Tibial nerve (tissue), 4 donors: Measurements from ENCODE around the gene SLC5A5. TPM values are rescaled to one million over a fixed set of nuclear protein-coding genes. Genes with fewer than 3 reads are reported as not detected.
A peak's percentile ranks its signal among the peaks of the same experiment; 100 is the strongest.

ENCODE experiments used
- DNase-seq, 2 donors: peaks; one replicate each; pipeline ENCODE4 v3.0.0-alpha.2; 2019; ENCODE audit warnings: low spot score in 2 of 2
- H3K27ac ChIP-seq, 4 donors: fragments of 200-600 bp; sonication (generic) in 3 of 4; one replicate each; pipeline ENCODE4 v1.5.1; 2017 to 2019; ENCODE audit warnings: mild to moderate bottlenecking in 1 of 4
- H3K27me3 ChIP-seq, 2 donors: fragments of 200-600 bp; sonication (generic) in 1 of 2; one replicate each; pipeline versions ENCODE4 v1.5.1 to v1.6.0; 2017 to 2019
- H3K36me3 ChIP-seq, 3 donors: fragments of 200-600 bp; sonication (generic); one replicate each; pipeline ENCODE4 v1.5.1; 2018 to 2019
- H3K4me1 ChIP-seq, 4 donors: fragments of 200-600 bp; sonication (generic) in 3 of 4; one replicate each; pipeline ENCODE4 v1.5.1; 2017 to 2019
- H3K4me3 ChIP-seq, 4 donors: fragments of 200-600 bp; sonication (generic) in 3 of 4; one replicate each; pipeline ENCODE4 v1.5.1; 2017 to 2019; ENCODE audit warnings: mild to moderate bottlenecking in 1 of 4, moderate library complexity in 1 of 4
- H3K9me3 ChIP-seq, 4 donors: fragments of 200-600 bp; sonication (generic) in 3 of 4; one replicate each; pipeline ENCODE4 v1.5.1; 2017 to 2019
- EP300 ChIP-seq, 2 donors: sonication (generic); formaldehyde crosslinking; IDR thresholded peaks; one replicate each; pipeline ENCODE4 v1.6.1; 2017; ENCODE audit warnings: antibody characterized with exemption in 2 of 2, mild to moderate bottlenecking in 1 of 2
- POLR2A ChIP-seq, 2 donors: fragments of 450-650 bp; IDR thresholded peaks; one replicate each; pipeline ENCODE4 v1.6.1; 2017; ENCODE audit warnings: antibody characterized with exemption in 2 of 2, mild to moderate bottlenecking in 2 of 2, moderate library complexity in 2 of 2
- WGBS, 2 donors: methylation state at CpG; one replicate each; pipeline ENCODE4 v1.1.5; 2018; 5-methylcytosine and 5-hydroxymethylcytosine counted together
- total RNA-seq, 4 donors: library from RNA; depleted of rRNA; stranded (reverse); fragments of >200 nt; gene quantifications; one replicate each; pipeline ENCODE4 v1.1.0, GENCODE V29; 2016
- TF ChIP-seq, protein P1 (sequence below), 5 experiments: fragments of 200-600 bp in 3 of 5; fragments of 450-650 bp in 2 of 5; sonication (generic) in 3 of 5; IDR thresholded peaks; one replicate each; pipeline ENCODE4 v1.5.1; 2016 to 2019; ENCODE audit warnings: antibody characterized with exemption in 5 of 5, mild to moderate bottlenecking in 3 of 5, moderate library complexity in 2 of 5

Gene SLC5A5
- total RNA-seq, 4 donors from 2014 or later: not detected

DNA sequence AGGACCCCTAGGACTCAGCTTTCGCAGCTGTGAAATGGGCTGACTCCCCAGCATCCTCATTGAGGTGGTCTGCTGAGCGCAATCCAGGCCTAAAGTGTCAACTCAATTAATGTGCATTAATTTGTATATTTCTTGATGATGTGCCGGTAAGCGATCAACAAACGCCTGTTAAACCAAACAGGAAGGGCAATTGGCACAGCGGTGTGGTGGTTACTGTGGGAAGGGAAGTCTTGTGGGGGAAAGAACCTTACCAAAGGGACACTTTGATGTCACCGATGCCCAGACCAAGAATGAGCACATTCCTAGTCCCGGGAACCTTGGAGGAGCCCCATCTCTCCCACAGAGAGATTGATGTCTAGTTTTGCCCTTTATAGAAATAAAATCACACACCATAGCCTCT is 25.6 kb upstream of the SLC5A5 start:
- Histone ChIP-seq H3K4me3 (no peak overlapping the region), H3K4me1 (peaks cover 0 to 30% (median 13%) of the 10 kb centered on the region in 4 donors), H3K36me3 (no peaks in the 10 kb centered on the region), H3K27ac (no peak overlapping the region), H3K27me3 (peaks cover 0 to 42% of the 10 kb centered on the region in 2 donors), H3K9me3 (no peaks in the 10 kb centered on the region)
- 76 to 85% methylated on average over 8 of the region's 8 CpGs for WGBS, 2 donors
- TF ChIP-seq POLR2A (IDR thresholded peaks at IDR 0.05) (no peak), EP300 (IDR thresholded peaks at IDR 0.05) (no peak)
- TF ChIP-seq, protein P1, sequence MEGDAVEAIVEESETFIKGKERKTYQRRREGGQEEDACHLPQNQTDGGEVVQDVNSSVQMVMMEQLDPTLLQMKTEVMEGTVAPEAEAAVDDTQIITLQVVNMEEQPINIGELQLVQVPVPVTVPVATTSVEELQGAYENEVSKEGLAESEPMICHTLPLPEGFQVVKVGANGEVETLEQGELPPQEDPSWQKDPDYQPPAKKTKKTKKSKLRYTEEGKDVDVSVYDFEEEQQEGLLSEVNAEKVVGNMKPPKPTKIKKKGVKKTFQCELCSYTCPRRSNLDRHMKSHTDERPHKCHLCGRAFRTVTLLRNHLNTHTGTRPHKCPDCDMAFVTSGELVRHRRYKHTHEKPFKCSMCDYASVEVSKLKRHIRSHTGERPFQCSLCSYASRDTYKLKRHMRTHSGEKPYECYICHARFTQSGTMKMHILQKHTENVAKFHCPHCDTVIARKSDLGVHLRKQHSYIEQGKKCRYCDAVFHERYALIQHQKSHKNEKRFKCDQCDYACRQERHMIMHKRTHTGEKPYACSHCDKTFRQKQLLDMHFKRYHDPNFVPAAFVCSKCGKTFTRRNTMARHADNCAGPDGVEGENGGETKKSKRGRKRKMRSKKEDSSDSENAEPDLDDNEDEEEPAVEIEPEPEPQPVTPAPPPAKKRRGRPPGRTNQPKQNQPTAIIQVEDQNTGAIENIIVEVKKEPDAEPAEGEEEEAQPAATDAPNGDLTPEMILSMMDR (IDR thresholded peaks at IDR 0.05): no peak
- DNase-seq: no peak

DNA sequence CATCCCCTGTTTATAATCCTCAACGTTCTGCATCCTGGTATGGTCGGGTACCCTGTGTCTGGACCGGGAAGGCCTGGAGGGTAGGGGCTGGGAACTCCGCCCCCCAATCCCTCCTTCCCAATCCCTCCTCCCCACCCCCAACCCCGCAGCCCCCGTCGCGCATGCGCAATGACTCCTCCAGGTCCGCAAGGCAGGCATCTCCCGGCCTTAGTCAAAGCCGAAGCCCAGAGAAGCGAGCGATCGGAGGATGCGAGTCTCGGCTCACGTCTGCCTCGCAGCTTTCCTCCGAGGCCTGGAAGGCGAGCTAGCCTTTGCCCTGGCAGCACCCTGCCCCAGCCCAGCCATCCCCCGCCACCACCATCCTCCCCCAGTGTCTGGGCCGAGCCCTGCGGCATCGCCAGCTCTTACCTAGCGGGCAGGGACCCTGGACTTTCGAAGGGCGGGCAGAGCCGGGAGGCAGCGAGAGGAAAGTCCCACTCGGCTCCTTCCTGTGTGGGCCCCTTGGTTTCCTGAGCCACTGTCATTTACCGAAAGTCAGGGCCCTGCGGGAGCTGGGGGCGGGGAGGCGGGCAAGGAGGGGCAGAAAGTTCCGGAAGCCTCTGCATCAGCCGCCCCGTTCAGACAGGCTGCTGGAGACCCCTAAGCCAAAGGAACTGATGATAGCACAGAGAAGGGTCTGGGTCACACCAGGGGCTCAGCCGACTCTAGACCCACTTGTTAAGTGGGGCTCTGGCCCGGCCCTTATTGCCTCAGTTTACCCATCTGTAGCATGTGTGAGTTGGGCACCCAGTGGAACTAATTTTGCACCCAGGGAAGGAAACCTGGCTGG is 24.0 kb upstream of the SLC5A5 start, which contains the start of gene JAK3:
Gene JAK3, minus strand, starts transcription at position 445 of the 829 bp plus-strand sequence. CDS start 3,565 bp downstream, outside the sequence.
- Histone ChIP-seq H3K4me3 (peak within 1 kb of the TSS; percentile 21 to 51 (median 42)), H3K36me3 (no peaks in the 10 kb centered on the region), H3K9me3 (no peaks in the 10 kb centered on the region), H3K4me1 (peaks cover 0 to 20% (median 7%) of the 10 kb centered on the region in 4 donors), H3K27me3 (peaks cover 0 to 26% of the 10 kb centered on the region in 2 donors), H3K27ac (peak within 1 kb of the TSS in 3 of 4 donors; percentile 80 to 83 (median 82))
- TF ChIP-seq EP300 (IDR thresholded peaks at IDR 0.05) (peak in 1 of 2 donors; percentile 7), POLR2A (IDR thresholded peaks at IDR 0.05) (no peak)
- 1 to 6% methylated on average over 12 to 36 of the region's 40 CpGs for WGBS, 2 donors
- DNase-seq: no peak

DNA sequence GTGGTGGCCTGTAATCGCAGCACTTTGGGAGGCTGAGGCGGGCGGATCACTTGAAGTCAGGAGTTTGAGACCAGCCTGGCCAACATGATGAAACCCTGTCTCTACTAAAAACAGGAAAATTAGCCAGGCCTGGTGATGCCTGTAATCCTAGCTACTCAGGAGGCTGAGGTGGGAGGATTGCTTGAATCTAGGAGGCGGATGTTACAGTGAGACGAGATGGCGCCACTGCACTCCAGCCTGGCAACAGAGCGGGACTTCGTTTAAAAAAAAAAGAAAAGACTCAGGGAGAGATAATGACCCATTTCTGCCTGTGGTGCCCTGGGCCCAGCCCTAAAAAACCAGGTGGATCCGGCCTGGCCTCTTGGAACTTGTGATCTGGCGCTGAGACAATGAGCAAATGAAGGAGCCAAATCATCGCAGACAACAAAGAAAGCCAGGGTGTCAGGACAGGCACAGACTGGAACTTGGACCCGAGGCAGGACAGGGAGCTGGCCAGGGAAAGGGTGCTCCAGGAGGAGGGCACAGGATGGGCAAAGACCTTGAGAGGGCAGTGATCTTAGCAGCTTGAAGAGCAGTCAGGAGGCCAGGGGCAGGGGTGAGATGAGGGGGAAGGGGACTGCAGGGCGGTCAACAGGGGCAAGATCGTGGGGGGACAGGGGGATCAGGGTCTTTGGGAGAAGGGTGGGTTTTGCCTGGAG is 23.0 kb upstream of the SLC5A5 start:
- 84 to 85% methylated on average over 14 of the region's 14 CpGs for WGBS, 2 donors
- peaks cover 0 to 20% (median 7%) of the 10 kb centered on the region in 4 donors for H3K4me1 ChIP-seq
- no peak for DNase-seq
- no peaks in the 10 kb centered on the region for H3K9me3 ChIP-seq
- no peaks in the 10 kb centered on the region for H3K36me3 ChIP-seq
- peaks cover 0 to 16% of the 10 kb centered on the region in 2 donors for H3K27me3 ChIP-seq
- H3K4me3 ChIP-seq: no peak overlapping the region
- TF ChIP-seq, protein P1 (IDR thresholded peaks at IDR 0.05): no peak
- TF ChIP-seq EP300 (IDR thresholded peaks at IDR 0.05) (no peak), POLR2A (IDR thresholded peaks at IDR 0.05) (no peak)
- peak overlapping the region in 2 of 4 donors; percentile 80 to 83 for H3K27ac ChIP-seq

DNA sequence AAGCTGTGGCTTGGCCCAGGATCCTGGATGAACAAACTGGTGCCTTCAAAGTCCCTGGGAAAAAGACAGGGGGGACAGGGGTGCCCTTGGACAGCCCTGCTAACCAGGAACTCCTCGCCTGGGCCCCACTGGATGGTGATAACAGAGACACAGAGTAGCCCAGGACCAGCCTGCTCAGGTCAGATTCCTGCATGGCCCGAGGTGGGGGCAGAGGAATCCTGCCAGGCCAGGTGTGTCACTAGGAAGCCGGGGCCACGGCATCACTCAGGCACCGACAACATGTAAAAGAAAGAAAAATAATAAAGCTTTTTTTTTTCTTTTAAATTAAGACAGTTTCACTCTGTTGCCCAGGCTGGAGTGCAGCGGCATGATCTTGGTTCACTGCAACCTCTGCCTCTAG is 17.7 kb upstream of the SLC5A5 start:
- WGBS, 2 donors: 81 to 88% methylated on average over 6 of the region's 6 CpGs

More for the DNA sequence above, 17.7 kb upstream of the SLC5A5 start:
- DNase-seq: no peak
- Histone ChIP-seq H3K4me1 (peaks cover 0 to 7% (median 2%) of the 10 kb centered on the region in 4 donors), H3K4me3 (no peak overlapping the region), H3K27ac (no peak overlapping the region), H3K9me3 (no peaks in the 10 kb centered on the region), H3K27me3 (no peaks in the 10 kb centered on the region), H3K36me3 (no peaks in the 10 kb centered on the region)
- no peak for TF ChIP-seq EP300 (IDR thresholded peaks at IDR 0.05)
- TF ChIP-seq POLR2A (IDR thresholded peaks at IDR 0.05): no peak
- TF ChIP-seq, protein P1 (IDR thresholded peaks at IDR 0.05): no peak
